GM21381 (cell line): ENCODE measurements around the gene SLC49A3.
A peak's percentile ranks its signal among the peaks of the same experiment; 100 is the strongest.
"Not testable (repeated sequence)": the region's sequence is repeated elsewhere in the genome, so short reads cannot be mapped to it uniquely, and the experiment has no call there.

Source experiments
- ATAC-seq: cut with Tn5 transposase; IDR thresholded peaks from one replicate; pipeline ENCODE4 v1.9.1; 2021; ENCODE audit warnings: mild to moderate bottlenecking, moderate library complexity; ENCODE audit not compliant: unreplicated experiment

SLC49A3 gene

GRCh38 chr4:722169-722725 lies 33.3 kb upstream of the SLC49A3 start:
- ATAC-seq: no peak

- ATAC-seq: no peak
These were observed 32.6 kb upstream of the SLC49A3 start for GRCh38 chr4:721261-722168.

- no peak for ATAC-seq
These were observed 31.3 kb upstream of the SLC49A3 start for GRCh38 chr4:720111-720860.

GRCh38 chr4:718460-718859 lies 29.5 kb upstream of the SLC49A3 start:
- ATAC-seq: no peak

- ATAC-seq: no peak
These were observed 28.8 kb upstream of the SLC49A3 start for GRCh38 chr4:717601-718320.

- ATAC-seq: no peak
These were observed 25.1 kb upstream of the SLC49A3 start for GRCh38 chr4:714087-714486.

GRCh38 chr4:712916-713632 lies 24.1 kb upstream of the SLC49A3 start:
- ATAC-seq: no peak

- no peak for ATAC-seq
These were observed 23.1 kb upstream of the SLC49A3 start for GRCh38 chr4:712093-712492.

- ATAC-seq: no peak
These were observed 22.0 kb upstream of the SLC49A3 start for GRCh38 chr4:710916-711315.

- no peak for ATAC-seq
These were observed 21.2 kb upstream of the SLC49A3 start for GRCh38 chr4:710116-710515.

GRCh38 chr4:709348-709747 lies 20.4 kb upstream of the SLC49A3 start:
- no peak for ATAC-seq

- no peak for ATAC-seq
These were observed 19.6 kb upstream of the SLC49A3 start for GRCh38 chr4:708631-708933.

- no peak for ATAC-seq
These were observed 19.1 kb upstream of the SLC49A3 start for GRCh38 chr4:707929-708630.

GRCh38 chr4:706834-707598 lies 18.1 kb upstream of the SLC49A3 start:
- ATAC-seq: no peak

GRCh38 chr4:706083-706633 lies 17.2 kb upstream of the SLC49A3 start:
- not testable (repeated sequence) for ATAC-seq

- ATAC-seq: peak; percentile 89
These were observed 16.5 kb upstream of the SLC49A3 start, which contains the start of gene PCGF3 for GRCh38 chr4:705278-706082. TSS of gene PCGF3 (plus strand) at chr4:705832. CDS start at chr4:733681, 27,849 bp downstream.

- ATAC-seq: no peak
These were observed 16.0 kb upstream of the SLC49A3 start for GRCh38 chr4:704971-705277.

GRCh38 chr4:704198-704891 lies 15.4 kb upstream of the SLC49A3 start:
- ATAC-seq: no peak
